Endothelial cell (in vitro differentiated cells): Measurements from ENCODE around the gene CDC42. TPM values are rescaled to one million over a fixed set of nuclear protein-coding genes. Genes with fewer than 3 reads are reported as not detected.

ENCODE experiments used
- DNase-seq: peaks from one replicate; pipeline ENCODE4 v3.0.0; 2021; ENCODE audit warnings: low spot score
- H3K27ac Mint-ChIP-seq: one replicate; pipeline ENCODE4 v1.8.0; 2021; ENCODE audit warnings: mixed read lengths, inconsistent platforms; ENCODE audit not compliant: unreplicated experiment
- H3K27me3 Mint-ChIP-seq: one replicate; pipeline ENCODE4 v1.8.0; 2021; ENCODE audit warnings: mild to moderate bottlenecking, moderate library complexity, mixed read lengths, inconsistent platforms; ENCODE audit not compliant: unreplicated experiment
- H3K36me3 Mint-ChIP-seq: one replicate; pipeline ENCODE4 v1.8.0; 2021; ENCODE audit warnings: mild to moderate bottlenecking, low read depth, mixed read lengths, inconsistent platforms; ENCODE audit not compliant: unreplicated experiment
- H3K4me1 Mint-ChIP-seq: one replicate; pipeline ENCODE4 v1.8.0; 2021; ENCODE audit warnings: mild to moderate bottlenecking, mixed read lengths, inconsistent platforms; ENCODE audit not compliant: unreplicated experiment
- H3K4me3 Mint-ChIP-seq: one replicate; pipeline ENCODE4 v1.8.0; 2021; ENCODE audit warnings: mild to moderate bottlenecking, mixed read lengths, inconsistent platforms; ENCODE audit not compliant: unreplicated experiment
- H3K9me3 Mint-ChIP-seq: one replicate; pipeline ENCODE4 v1.8.0; 2021; ENCODE audit warnings: mixed read lengths, inconsistent platforms; ENCODE audit not compliant: unreplicated experiment
- total RNA-seq: library from RNA; stranded (reverse); fragmentation: NEBNext Ultra II Directional; extraction: Animal tissue kit (Norgen Biotek cat#: 25700); gene quantifications from one replicate; pipeline ENCODE4 v1.2.1, GENCODE V29; 2021; ENCODE audit not compliant: unreplicated experiment
- TF ChIP-seq, protein P1 (sequence below): fragments of 200-600 bp; sonication (generic); IDR thresholded peaks from one replicate; pipeline ENCODE4 v1.5.0; 2021; ENCODE audit warnings: antibody characterized with exemption; ENCODE audit not compliant: unreplicated experiment

The CDC42 gene
- total RNA-seq, 1 donor from 2014 or later, result 370 TPM

DNA sequence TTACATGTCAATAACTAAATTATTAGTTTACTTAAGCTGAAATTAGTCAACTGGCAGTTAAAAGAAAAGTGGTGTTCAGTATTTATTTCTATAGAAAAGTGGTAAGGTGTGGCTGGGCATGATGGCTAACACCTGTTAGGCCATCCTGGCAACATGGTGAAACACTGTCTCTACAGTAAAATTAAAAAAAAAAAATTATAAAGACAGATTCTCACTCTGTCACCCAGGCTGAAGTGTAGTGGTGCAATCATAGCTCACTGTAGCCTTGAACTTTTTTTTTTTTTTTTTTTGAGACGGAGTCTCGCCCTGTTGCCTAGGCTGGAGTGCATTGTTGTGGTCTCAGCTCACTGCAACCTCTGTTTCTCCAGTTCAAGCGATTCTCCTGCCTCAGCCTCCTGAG, 57.5 kb downstream of the CDC42 start:
- H3K36me3 Mint-ChIP-seq, result peaks cover 18% of the 10 kb centered on the region
- H3K27ac Mint-ChIP-seq, result no peak overlapping the region
- TF ChIP-seq, protein P1, sequence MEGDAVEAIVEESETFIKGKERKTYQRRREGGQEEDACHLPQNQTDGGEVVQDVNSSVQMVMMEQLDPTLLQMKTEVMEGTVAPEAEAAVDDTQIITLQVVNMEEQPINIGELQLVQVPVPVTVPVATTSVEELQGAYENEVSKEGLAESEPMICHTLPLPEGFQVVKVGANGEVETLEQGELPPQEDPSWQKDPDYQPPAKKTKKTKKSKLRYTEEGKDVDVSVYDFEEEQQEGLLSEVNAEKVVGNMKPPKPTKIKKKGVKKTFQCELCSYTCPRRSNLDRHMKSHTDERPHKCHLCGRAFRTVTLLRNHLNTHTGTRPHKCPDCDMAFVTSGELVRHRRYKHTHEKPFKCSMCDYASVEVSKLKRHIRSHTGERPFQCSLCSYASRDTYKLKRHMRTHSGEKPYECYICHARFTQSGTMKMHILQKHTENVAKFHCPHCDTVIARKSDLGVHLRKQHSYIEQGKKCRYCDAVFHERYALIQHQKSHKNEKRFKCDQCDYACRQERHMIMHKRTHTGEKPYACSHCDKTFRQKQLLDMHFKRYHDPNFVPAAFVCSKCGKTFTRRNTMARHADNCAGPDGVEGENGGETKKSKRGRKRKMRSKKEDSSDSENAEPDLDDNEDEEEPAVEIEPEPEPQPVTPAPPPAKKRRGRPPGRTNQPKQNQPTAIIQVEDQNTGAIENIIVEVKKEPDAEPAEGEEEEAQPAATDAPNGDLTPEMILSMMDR, result no peak
- H3K27me3 Mint-ChIP-seq, result peaks cover 3% of the 10 kb centered on the region
- DNase-seq, result no peak
- H3K9me3 Mint-ChIP-seq, result no peaks in the 10 kb centered on the region
- H3K4me1 Mint-ChIP-seq, result peaks cover 25% of the 10 kb centered on the region
- no peak overlapping the region for H3K4me3 Mint-ChIP-seq

DNA sequence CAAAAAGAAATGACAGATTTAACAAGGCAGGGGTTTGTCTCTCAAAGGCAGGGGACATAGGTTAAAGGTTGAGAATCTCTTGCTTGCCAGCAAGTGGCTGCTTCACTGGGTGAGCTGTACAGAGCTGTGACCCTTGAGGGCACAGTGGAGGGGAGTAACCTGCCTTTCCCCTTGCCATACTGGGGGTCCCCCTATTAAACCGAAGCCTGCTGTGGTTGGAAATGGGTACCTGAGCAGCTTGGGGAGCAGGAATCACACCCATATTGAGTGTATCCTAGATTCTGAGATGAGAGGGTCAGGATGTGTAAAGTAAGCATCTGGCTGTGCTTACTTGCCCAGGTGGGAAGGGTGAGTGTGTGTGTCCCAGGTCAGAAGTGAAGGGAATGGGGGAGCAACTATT, 58.6 kb downstream of the CDC42 start:
- DNase-seq, result no peak
- TF ChIP-seq, protein P1, result no peak
- Mint-ChIP-seq H3K9me3 (no peaks in the 10 kb centered on the region), H3K4me3 (no peak overlapping the region), H3K27ac (no peak overlapping the region), H3K27me3 (peaks cover 3% of the 10 kb centered on the region), H3K36me3 (peaks cover 20% of the 10 kb centered on the region), H3K4me1 (peaks cover 32% of the 10 kb centered on the region)

DNA sequence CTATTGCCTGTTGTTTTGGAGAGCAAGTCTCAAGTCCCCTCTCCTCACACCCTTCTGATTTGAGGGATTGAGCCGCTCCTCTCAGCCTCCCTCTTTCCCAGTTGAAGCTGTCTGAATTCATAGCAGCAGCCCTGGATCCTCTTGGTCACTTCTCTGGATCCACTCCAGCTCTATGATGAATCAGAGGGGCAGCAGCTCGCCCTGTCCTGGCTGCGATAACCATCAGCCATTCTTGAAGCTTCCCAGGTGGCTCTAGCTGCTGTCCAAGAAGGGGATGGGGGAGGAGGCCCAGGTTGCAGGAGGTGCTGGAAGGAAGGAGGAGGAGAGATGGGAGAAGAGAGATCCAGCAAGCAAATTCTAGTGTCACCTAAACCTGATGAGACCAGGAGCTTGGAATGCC, 59.1 kb downstream of the CDC42 start:
- no peak overlapping the region for H3K4me3 Mint-ChIP-seq
- H3K36me3 Mint-ChIP-seq, result peaks cover 17% of the 10 kb centered on the region
- H3K27me3 Mint-ChIP-seq, result peaks cover 7% of the 10 kb centered on the region
- TF ChIP-seq, protein P1, result no peak
- H3K4me1 Mint-ChIP-seq, result peaks cover 32% of the 10 kb centered on the region
- DNase-seq, result no peak
- no peak overlapping the region for H3K27ac Mint-ChIP-seq
- no peaks in the 10 kb centered on the region for H3K9me3 Mint-ChIP-seq

DNA sequence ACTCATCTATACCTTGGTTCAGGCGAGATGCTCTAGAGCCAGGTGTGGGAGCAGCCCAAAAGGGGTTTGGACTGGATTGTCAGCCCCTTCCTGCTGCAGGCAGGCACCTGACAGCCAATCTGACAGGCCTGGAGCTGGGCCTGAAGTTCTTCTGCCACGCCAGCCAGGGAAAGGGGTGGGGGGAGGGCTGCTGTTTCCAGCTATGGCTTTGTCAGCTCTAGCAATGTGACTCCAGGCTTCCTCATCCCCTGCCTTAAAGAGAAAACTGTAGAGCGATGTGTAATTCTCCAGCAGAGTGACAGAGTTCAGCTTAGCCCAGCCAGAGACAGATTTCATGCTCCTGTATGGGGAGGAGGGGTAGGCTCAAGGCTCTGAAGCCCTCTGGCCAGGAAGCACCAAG, 60.0 kb downstream of the CDC42 start:
- Mint-ChIP-seq H3K27ac (no peak overlapping the region), H3K4me1 (peaks cover 32% of the 10 kb centered on the region), H3K4me3 (no peak overlapping the region), H3K9me3 (no peaks in the 10 kb centered on the region), H3K27me3 (peaks cover 7% of the 10 kb centered on the region), H3K36me3 (peaks cover 17% of the 10 kb centered on the region)
- TF ChIP-seq, protein P1, result no peak
- no peak for DNase-seq

DNA sequence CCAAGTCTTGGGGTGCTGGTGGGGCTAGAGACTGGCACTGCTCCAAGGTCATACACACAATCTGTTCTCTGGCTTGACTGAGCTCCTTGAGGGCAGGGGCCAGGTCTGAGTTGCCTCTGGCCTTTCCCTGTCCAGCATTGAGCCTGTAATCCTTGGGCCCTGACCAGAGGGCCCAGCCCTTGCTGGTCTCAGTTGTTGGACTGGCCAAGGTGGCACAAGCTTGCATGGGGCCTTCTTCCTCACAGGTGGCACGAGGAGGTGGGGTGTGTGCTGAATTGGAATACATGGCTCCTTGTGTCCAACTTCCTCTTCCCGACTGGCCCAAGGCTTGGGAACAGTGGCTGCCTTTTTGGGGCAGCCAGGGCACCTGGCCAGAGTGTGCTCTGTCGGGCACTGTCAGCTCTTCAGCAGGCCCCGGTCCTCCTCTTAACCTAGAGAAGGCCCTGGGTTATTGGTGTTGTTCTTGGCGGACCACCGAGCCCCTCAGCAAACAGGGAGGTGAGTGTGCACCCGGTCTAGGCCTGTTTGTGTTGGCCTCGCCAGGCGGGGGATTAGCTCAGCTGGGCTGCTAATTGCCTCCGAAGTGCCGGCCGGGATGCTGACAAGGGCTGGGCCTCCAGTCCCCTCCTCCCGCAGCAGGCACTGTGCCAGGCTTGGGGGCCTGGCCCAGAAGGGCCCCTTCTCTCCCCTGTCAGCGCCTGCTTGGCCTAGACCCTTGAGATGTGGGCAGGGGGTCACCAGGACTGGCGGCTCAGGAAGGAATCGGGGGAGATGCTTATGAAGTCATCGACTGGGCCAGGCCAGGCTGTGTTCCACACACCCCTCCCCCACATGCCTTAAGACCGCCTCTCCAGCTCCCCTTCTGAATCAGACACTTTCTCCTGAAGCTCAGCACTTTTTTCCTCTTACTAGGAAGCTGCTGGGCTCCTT, 61.8 kb downstream of the CDC42 start:
- peak overlapping the region; percentile 80 for H3K27ac Mint-ChIP-seq
- DNase-seq, result no peak
- peaks cover 32% of the 10 kb centered on the region for H3K4me1 Mint-ChIP-seq
- H3K27me3 Mint-ChIP-seq, result peaks cover 7% of the 10 kb centered on the region
- TF ChIP-seq, protein P1, result no peak
- H3K36me3 Mint-ChIP-seq, result peaks cover 14% of the 10 kb centered on the region
- no peak overlapping the region for H3K4me3 Mint-ChIP-seq
- H3K9me3 Mint-ChIP-seq, result no peaks in the 10 kb centered on the region
